Measurements from ENCODE around the gene ECI1.

The ECI1 gene

DNA sequence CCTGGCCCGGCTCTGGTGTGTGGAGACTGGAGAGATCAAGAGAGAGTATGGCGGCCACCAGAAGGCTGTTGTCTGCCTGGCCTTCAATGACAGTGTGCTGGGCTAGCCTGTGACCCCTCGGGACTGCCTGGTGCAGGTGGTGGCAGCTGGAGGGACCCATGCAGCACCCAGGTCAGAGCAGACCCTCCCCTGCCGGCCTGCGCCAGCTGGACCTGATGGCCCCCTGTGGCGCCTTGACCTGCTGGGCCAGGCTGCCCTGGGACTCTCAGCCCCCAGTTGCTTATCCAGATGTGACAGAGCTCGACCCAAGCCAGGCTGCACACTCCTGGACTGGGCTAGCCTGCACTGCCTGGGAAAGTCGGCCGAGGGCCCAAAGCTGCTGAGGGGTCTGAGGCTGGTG is 42.6 kb downstream of the ECI1 start:
- TF ChIP-seq, protein P1, sequence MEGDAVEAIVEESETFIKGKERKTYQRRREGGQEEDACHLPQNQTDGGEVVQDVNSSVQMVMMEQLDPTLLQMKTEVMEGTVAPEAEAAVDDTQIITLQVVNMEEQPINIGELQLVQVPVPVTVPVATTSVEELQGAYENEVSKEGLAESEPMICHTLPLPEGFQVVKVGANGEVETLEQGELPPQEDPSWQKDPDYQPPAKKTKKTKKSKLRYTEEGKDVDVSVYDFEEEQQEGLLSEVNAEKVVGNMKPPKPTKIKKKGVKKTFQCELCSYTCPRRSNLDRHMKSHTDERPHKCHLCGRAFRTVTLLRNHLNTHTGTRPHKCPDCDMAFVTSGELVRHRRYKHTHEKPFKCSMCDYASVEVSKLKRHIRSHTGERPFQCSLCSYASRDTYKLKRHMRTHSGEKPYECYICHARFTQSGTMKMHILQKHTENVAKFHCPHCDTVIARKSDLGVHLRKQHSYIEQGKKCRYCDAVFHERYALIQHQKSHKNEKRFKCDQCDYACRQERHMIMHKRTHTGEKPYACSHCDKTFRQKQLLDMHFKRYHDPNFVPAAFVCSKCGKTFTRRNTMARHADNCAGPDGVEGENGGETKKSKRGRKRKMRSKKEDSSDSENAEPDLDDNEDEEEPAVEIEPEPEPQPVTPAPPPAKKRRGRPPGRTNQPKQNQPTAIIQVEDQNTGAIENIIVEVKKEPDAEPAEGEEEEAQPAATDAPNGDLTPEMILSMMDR (IDR thresholded peaks at IDR 0.05): no peak
- TF ChIP-seq ZFX (IDR thresholded peaks at IDR 0.05; ENCODE audit: borderline replicate concordance): no peak

DNA sequence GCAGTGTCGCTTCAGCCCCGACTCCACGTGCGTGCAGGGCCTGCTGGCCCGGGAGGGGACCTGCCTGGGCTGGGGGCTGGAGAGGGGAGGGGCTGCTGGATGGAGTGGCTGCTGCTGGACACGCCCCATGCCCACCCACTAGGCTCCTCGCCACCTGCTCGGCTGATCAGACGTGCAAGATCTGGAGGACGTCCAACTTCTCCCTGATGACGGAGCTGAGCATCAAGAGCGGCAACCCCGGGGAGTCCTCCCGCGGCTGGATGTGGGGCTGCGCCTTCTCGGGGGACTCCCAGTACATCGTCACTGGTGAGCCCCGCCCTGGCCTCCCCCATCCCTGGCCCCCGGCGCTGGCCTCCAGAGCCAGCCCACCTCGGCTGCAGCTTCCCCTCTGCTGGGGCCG is 43.1 kb downstream of the ECI1 start:
- peak overlapping the region; percentile 85 for H3K27ac ChIP-seq
- TF ChIP-seq ZFX (IDR thresholded peaks at IDR 0.05; ENCODE audit: borderline replicate concordance): no peak
- TF ChIP-seq, protein P1 (IDR thresholded peaks at IDR 0.05): no peak

More for the DNA sequence above, 42.6 kb downstream of the ECI1 start:
- H3K27ac ChIP-seq: peak overlapping the region; percentile 85

DNA sequence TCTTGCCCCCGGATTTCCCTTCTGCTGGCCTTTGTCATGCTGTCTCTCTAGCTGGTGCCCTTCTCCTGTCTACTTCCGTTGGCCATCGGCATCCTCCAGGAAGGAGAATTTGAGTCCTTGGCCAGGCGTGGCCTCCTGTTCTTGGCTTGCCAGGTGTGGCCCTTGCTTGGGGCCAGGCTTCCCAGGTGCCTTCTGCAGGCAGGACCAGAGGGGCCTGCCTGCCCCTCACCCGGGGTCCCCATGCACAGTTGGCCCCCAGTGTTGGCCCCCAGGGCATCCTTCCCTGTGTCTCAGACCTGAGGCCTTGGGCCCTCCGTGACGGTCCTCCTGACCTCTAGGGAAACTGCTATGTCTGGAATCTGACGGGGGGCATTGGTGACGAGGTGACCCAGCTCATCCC is 43.5 kb downstream of the ECI1 start:
- peak overlapping the region; percentile 85; the same call in 1 of the 2 replicates for H3K27ac ChIP-seq
- TF ChIP-seq, protein P1 (IDR thresholded peaks at IDR 0.05): no peak
- no peak for TF ChIP-seq ZFX (IDR thresholded peaks at IDR 0.05; ENCODE audit: borderline replicate concordance)

DNA sequence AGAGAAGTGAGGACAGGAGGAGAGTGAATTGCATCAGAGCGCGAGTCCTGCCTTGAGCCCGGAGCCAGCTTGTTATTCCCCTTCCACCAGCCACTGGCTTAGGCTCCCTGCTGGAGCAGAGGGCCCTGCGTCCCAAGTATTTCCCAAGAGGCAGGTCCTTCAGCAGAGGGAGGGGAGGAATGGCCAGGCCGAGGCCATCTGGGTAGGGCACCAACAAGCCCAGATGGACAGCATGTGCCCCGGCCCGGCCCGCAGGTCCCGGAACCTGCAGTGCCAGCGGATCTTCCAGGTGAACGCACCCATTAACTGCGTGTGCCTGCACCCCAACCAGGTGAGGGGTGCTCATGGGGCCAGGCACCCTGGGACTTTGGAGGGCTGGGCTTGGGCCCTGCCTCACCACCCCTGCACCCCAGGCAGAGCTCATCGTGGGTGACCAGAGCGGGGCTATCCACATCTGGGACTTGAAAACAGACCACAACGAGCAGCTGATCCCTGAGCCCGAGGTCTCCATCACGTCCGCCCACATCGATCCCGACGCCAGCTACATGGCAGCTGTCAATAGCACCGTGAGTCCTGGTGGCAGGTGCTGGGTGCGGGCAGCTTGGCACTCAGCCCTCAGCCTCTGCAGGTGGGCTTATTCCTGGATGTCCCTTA is 44.5 kb downstream of the ECI1 start:
- TF ChIP-seq ZFX (IDR thresholded peaks at IDR 0.05; ENCODE audit: borderline replicate concordance): no peak
- TF ChIP-seq, protein P1 (IDR thresholded peaks at IDR 0.05): no peak
- H3K27ac ChIP-seq: peak overlapping the region; percentile 85

DNA sequence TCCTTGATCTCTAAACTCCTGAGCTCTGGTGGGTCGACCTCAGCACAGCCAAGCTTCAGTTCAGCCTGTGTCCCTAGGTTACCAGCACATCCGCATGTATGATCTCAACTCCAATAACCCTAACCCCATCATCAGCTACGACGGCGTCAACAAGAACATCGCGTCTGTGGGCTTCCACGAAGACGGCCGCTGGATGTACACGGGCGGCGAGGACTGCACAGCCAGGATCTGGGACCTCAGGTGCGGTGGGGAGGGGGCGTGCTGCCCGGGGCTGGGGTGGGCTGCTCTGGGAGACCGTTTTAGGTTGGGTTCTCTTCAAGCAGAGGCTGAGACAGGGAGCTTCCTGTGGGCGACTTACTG is 45.0 kb downstream of the ECI1 start:
- H3K27ac ChIP-seq: peak overlapping the region; percentile 85
- TF ChIP-seq ZFX (IDR thresholded peaks at IDR 0.05; ENCODE audit: borderline replicate concordance): no peak
- TF ChIP-seq, protein P1 (IDR thresholded peaks at IDR 0.05): no peak

DNA sequence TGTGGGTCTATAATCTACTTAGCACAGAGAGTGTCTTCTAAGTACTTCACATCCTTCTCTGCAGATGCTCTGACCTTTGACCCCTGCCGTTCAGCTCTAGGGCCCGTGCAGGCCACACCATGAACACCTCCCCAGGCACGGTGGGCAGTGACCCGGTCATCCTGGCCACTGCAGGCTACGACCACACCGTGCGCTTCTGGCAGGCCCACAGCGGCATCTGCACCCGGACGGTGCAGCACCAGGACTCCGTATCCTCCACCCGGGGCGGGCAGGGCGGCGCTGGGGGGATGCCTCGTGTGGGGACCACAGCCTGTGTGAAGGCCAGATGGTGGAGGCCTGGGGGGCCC is 45.4 kb downstream of the ECI1 start:
- H3K27ac ChIP-seq: peak overlapping the region; percentile 85
- TF ChIP-seq ZFX (IDR thresholded peaks at IDR 0.05; ENCODE audit: borderline replicate concordance): no peak
- TF ChIP-seq, protein P1 (IDR thresholded peaks at IDR 0.05): no peak

DNA sequence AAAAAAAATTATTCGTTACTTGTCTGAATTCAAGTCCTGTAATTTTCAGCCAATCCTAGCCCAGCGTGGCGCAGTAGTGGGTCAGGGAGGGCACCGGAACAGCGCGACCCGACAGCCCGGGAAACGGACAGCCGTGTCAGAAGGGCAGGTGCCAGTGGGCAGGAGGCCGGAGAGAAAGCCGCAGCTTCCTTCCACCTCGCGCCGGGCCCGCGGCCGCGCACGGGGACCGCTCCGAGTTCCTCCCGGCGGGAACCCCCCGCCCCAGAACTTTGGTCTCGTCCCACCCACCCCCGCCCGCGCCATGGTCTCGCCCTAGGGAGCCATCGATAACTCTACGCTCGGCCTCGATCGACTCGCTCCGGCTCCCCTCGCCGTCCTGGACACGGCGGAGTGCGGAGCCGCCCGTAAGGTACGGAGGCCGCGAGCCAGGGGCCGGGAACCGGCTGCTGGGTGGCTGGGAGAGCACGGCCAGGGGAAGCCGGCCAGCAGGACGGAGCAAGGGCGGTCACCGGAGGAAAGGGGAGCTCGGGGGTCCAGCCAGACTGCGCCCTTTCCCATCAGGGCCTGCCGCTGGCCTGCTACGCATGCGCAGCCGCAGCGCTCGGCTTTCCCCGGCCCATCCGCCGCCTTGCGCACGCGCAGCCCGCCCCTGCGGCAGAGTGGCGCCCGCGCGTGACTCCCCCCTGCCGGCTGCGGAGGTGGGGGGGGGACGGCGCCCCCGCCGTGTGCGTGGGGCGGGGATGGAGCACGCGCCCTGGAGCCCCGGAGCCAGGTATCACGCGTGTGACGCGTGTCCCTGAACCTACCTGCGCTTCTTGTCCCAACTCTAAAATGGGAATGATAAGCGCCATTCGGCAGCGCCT is 46.1 kb downstream of the ECI1 start, which contains the start of gene MLST8:
Gene MLST8, plus strand, starts transcription at position 351 of the 863 bp plus-strand sequence. CDS start 632 bp downstream, outside the sequence.
- H3K27ac ChIP-seq: peak within 1 kb of the TSS; percentile 85
- TF ChIP-seq ZFX (IDR thresholded peaks at IDR 0.05; ENCODE audit: borderline replicate concordance): no peak
- TF ChIP-seq, protein P1 (IDR thresholded peaks at IDR 0.05): 0 out of 2 replicates have a peak, but pooled peaks have one; percentile 22

Data from 22Rv1 (cell line).